Measurements from ENCODE around the gene UROC1.

The UROC1 gene

GRCh38 chr3:126439968-126440708, 77.4 kb downstream of the UROC1 start:
- no peak for DNase-seq (ENCODE audit: low spot score)

GRCh38 chr3:126439346-126439967, 78.1 kb downstream of the UROC1 start:
- no peak for DNase-seq (ENCODE audit: low spot score)

GRCh38 chr3:126438746-126439145, 78.8 kb downstream of the UROC1 start:
- no peak for DNase-seq (ENCODE audit: low spot score)

- no peak for DNase-seq (ENCODE audit: low spot score)
Measured at GRCh38 chr3:126438186-126438585, 79.4 kb downstream of the UROC1 start.

- no peak for DNase-seq (ENCODE audit: low spot score)
Measured at GRCh38 chr3:126436826-126437717, 80.5 kb downstream of the UROC1 start.

GRCh38 chr3:126435456-126436315, 81.9 kb downstream of the UROC1 start:
- no peak for DNase-seq (ENCODE audit: low spot score)

GRCh38 chr3:126434931-126435411, 82.6 kb downstream of the UROC1 start:
- DNase-seq (ENCODE audit: low spot score), result no peak

GRCh38 chr3:126434264-126434590, 83.3 kb downstream of the UROC1 start:
- no peak for DNase-seq (ENCODE audit: low spot score)

- no peak for DNase-seq (ENCODE audit: low spot score)
Measured at GRCh38 chr3:126433496-126434263, 83.9 kb downstream of the UROC1 start.

GRCh38 chr3:126433105-126433430, 84.5 kb downstream of the UROC1 start:
- DNase-seq (ENCODE audit: low spot score), result no peak

GRCh38 chr3:126432361-126433104, 85.0 kb downstream of the UROC1 start:
- DNase-seq (ENCODE audit: low spot score), result no peak
